GM19372 (cell line): Measurements from ENCODE around the gene CALN1.
"Not testable (repeated sequence)": the region's sequence is repeated elsewhere in the genome, so short reads cannot be mapped to it uniquely, and the experiment has no call there.

Source experiments
- ATAC-seq: cut with Tn5 transposase; IDR thresholded peaks from one replicate; pipeline ENCODE4 v1.9.1; 2021; ENCODE audit warnings: mild to moderate bottlenecking, low read depth, moderate library complexity; ENCODE audit not compliant: unreplicated experiment

The CALN1 gene

GRCh38 chr7:71835056-71835455 is 577.1 kb downstream of the CALN1 start:
- ATAC-seq, result no peak

GRCh38 chr7:71829515-71829914 is 582.6 kb downstream of the CALN1 start:
- no peak for ATAC-seq

- no peak for ATAC-seq
Observed at GRCh38 chr7:71828361-71828760, 583.8 kb downstream of the CALN1 start.

GRCh38 chr7:71826141-71826540 is 586.0 kb downstream of the CALN1 start:
- ATAC-seq, result no peak

- no peak for ATAC-seq
Observed at GRCh38 chr7:71824006-71824760, 588.0 kb downstream of the CALN1 start.

GRCh38 chr7:71822406-71822805 is 589.7 kb downstream of the CALN1 start:
- not testable (repeated sequence) for ATAC-seq

- ATAC-seq, result no peak
Observed at GRCh38 chr7:71817916-71818315, 594.2 kb downstream of the CALN1 start.

GRCh38 chr7:71808115-71808514 is 604.0 kb downstream of the CALN1 start:
- no peak for ATAC-seq

GRCh38 chr7:71804256-71804655 is 607.9 kb downstream of the CALN1 start:
- ATAC-seq, result no peak

GRCh38 chr7:71801976-71802375 is 610.2 kb downstream of the CALN1 start:
- no peak for ATAC-seq

- ATAC-seq, result no peak
Observed at GRCh38 chr7:71800321-71800720, 611.8 kb downstream of the CALN1 start.

GRCh38 chr7:71795410-71795809 is 616.7 kb downstream of the CALN1 start:
- no peak for ATAC-seq

- no peak for ATAC-seq
Observed at GRCh38 chr7:71793251-71793650, 618.9 kb downstream of the CALN1 start.

- no peak for ATAC-seq
Observed at GRCh38 chr7:71787513-71787912, 624.6 kb downstream of the CALN1 start.

- no peak for ATAC-seq
Observed at GRCh38 chr7:71785216-71785615, 626.9 kb downstream of the CALN1 start.

- ATAC-seq, result no peak
Observed at GRCh38 chr7:71784781-71785180, 627.4 kb downstream of the CALN1 start.

GRCh38 chr7:71784180-71784579 is 628.0 kb downstream of the CALN1 start:
- ATAC-seq, result no peak

- no peak for ATAC-seq
Observed at GRCh38 chr7:71783779-71784178, 628.4 kb downstream of the CALN1 start.

GRCh38 chr7:71782051-71782450 is 630.1 kb downstream of the CALN1 start:
- ATAC-seq, result no peak

- no peak for ATAC-seq
Observed at GRCh38 chr7:71780282-71780681, 631.9 kb downstream of the CALN1 start.

GRCh38 chr7:71777278-71777677 is 634.9 kb downstream of the CALN1 start:
- ATAC-seq, result no peak

GRCh38 chr7:71776726-71777125 is 635.4 kb downstream of the CALN1 start:
- ATAC-seq, result no peak

GRCh38 chr7:71775648-71776047 is 636.5 kb downstream of the CALN1 start:
- no peak for ATAC-seq
